Measurements from ENCODE around the gene INPP5A. TPM values are rescaled to one million over a fixed set of nuclear protein-coding genes. Genes with fewer than 3 reads are reported as not detected.

INPP5A gene
- total and polyA plus RNA-seq, 9 of the 15 experiments (the other 6 are each of a cell fraction or from before 2014, with no cell fraction given), result 0.66 to 11.6 (median 7.7) TPM

DNA sequence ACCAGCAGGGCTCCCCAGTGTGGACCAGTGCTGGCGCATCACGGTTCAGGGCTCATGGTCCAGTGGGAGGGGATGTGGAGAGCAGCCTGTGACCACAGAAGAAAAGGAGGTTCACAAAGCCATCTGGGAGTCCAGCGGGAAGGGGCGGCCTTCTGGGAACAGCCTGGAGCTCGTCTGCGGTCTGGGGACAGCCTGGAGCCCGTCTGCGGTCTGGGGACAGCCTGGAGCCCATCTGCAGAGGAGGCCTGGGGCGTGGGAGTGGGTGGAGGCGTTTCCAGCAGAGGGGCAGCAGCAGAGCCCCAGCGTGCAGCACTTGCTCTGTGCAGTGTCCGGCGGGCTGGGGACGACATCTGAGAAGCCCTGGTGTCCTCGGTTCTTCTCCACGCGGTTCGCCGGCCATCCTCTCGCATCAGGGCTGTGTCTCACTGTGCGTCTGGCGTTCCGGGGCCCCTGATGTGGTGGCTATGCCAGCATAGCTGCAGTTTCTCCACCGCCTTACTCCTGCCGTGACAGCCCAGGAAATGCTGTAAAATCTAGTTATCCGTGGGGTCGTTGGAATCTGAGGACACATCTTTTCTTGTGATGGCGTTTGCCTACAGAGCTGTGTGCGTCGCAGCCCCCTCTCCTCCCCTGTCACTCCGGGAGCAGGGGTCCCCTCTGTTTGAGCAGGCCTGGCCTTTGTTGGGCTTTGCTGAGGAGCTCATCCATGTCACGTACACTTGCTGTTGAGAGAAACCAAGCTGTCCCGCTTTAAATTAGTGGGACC, 104.6 kb downstream of the INPP5A start:
- BruUV-seq (replicated peaks), result no TSS peak
- CTCF ChIA-PET (ENCODE audit: low intra/inter-chr PET ratio), result no interaction called here
- TF ChIP-seq, protein P1, sequence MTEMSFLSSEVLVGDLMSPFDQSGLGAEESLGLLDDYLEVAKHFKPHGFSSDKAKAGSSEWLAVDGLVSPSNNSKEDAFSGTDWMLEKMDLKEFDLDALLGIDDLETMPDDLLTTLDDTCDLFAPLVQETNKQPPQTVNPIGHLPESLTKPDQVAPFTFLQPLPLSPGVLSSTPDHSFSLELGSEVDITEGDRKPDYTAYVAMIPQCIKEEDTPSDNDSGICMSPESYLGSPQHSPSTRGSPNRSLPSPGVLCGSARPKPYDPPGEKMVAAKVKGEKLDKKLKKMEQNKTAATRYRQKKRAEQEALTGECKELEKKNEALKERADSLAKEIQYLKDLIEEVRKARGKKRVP (CRISPR knock-in tag; IDR thresholded peaks at IDR 0.05), result no peak
- TF ChIP-seq, protein P2, sequence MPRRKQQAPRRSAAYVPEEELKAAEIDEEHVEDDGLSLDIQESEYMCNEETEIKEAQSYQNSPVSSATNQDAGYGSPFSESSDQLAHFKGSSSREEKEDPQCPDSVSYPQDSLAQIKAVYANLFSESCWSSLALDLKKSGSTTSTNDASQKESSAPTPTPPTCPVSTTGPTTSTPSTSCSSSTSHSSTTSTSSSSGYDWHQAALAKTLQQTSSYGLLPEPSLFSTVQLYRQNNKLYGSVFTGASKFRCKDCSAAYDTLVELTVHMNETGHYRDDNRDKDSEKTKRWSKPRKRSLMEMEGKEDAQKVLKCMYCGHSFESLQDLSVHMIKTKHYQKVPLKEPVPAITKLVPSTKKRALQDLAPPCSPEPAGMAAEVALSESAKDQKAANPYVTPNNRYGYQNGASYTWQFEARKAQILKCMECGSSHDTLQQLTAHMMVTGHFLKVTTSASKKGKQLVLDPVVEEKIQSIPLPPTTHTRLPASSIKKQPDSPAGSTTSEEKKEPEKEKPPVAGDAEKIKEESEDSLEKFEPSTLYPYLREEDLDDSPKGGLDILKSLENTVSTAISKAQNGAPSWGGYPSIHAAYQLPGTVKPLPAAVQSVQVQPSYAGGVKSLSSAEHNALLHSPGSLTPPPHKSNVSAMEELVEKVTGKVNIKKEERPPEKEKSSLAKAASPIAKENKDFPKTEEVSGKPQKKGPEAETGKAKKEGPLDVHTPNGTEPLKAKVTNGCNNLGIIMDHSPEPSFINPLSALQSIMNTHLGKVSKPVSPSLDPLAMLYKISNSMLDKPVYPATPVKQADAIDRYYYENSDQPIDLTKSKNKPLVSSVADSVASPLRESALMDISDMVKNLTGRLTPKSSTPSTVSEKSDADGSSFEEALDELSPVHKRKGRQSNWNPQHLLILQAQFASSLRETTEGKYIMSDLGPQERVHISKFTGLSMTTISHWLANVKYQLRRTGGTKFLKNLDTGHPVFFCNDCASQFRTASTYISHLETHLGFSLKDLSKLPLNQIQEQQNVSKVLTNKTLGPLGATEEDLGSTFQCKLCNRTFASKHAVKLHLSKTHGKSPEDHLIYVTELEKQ (CRISPR knock-in tag; IDR thresholded peaks at IDR 0.05), result no peak
- TF ChIP-seq, protein P3, sequence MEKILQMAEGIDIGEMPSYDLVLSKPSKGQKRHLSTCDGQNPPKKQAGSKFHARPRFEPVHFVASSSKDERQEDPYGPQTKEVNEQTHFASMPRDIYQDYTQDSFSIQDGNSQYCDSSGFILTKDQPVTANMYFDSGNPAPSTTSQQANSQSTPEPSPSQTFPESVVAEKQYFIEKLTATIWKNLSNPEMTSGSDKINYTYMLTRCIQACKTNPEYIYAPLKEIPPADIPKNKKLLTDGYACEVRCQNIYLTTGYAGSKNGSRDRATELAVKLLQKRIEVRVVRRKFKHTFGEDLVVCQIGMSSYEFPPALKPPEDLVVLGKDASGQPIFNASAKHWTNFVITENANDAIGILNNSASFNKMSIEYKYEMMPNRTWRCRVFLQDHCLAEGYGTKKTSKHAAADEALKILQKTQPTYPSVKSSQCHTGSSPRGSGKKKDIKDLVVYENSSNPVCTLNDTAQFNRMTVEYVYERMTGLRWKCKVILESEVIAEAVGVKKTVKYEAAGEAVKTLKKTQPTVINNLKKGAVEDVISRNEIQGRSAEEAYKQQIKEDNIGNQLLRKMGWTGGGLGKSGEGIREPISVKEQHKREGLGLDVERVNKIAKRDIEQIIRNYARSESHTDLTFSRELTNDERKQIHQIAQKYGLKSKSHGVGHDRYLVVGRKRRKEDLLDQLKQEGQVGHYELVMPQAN (IDR thresholded peaks at IDR 0.05; ENCODE audit: borderline replicate concordance), result no peak
- TF ChIP-seq, protein P4, sequence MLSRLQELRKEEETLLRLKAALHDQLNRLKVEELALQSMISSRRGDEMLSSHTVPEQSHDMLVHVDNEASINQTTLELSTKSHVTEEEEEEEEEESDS (CRISPR knock-in tag; IDR thresholded peaks at IDR 0.05), result no peak
- TF ChIP-seq ZFPM2 (CRISPR knock-in tag; IDR thresholded peaks at IDR 0.05) (no peak), STAT5A (IDR thresholded peaks at IDR 0.05; ENCODE audit: borderline replicate concordance, low read length) (no peak), SRSF9 (IDR thresholded peaks at IDR 0.05; ENCODE audit: borderline replicate concordance, low read depth, low read length) (no peak), GTF2A2 (tag; IDR thresholded peaks at IDR 0.05) (no peak), ZNF232 (CRISPR knock-in tag; IDR thresholded peaks at IDR 0.05) (no peak)
- TF ChIP-seq, protein P5, sequence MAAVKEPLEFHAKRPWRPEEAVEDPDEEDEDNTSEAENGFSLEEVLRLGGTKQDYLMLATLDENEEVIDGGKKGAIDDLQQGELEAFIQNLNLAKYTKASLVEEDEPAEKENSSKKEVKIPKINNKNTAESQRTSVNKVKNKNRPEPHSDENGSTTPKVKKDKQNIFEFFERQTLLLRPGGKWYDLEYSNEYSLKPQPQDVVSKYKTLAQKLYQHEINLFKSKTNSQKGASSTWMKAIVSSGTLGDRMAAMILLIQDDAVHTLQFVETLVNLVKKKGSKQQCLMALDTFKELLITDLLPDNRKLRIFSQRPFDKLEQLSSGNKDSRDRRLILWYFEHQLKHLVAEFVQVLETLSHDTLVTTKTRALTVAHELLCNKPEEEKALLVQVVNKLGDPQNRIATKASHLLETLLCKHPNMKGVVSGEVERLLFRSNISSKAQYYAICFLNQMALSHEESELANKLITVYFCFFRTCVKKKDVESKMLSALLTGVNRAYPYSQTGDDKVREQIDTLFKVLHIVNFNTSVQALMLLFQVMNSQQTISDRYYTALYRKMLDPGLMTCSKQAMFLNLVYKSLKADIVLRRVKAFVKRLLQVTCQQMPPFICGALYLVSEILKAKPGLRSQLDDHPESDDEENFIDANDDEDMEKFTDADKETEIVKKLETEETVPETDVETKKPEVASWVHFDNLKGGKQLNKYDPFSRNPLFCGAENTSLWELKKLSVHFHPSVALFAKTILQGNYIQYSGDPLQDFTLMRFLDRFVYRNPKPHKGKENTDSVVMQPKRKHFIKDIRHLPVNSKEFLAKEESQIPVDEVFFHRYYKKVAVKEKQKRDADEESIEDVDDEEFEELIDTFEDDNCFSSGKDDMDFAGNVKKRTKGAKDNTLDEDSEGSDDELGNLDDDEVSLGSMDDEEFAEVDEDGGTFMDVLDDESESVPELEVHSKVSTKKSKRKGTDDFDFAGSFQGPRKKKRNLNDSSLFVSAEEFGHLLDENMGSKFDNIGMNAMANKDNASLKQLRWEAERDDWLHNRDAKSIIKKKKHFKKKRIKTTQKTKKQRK (IDR thresholded peaks at IDR 0.05; ENCODE audit: borderline replicate concordance, low read depth, low read length), result no peak

More for the DNA sequence above, 104.6 kb downstream of the INPP5A start:
- no peaks in the 10 kb centered on the region for H3K9me1 ChIP-seq (ENCODE audit: control insufficient read depth, insufficient read depth, low read length)
- ATAC-seq (no peak), FAIRE-seq (no peak), DNase-seq (ENCODE audit: extremely low read depth in 1 of 4, low spot score in 3 of 4) (no peak)
- H2AFZ ChIP-seq (ENCODE audit: low read depth, low read length), result no peak overlapping the region
- H3K4me3 ChIP-seq, result no peak overlapping the region
- H3K4me2 ChIP-seq (ENCODE audit: insufficient read depth, low read length), result no peak overlapping the region
- peaks cover 0 to 23% of the 10 kb centered on the region in 2 experiments; a peak in 2 of 5 replicates for H3K27me3 ChIP-seq (ENCODE audit: control insufficient read depth in 2 of 2, insufficient read depth in 2 of 2, low read length in 2 of 2)
- H3K36me3 ChIP-seq (ENCODE audit: control insufficient read depth, insufficient read depth, low read length), result no peaks in the 10 kb centered on the region
- POLR2A ChIA-PET, result no interaction called here
- no peak overlapping the region for H3K27ac ChIP-seq (ENCODE audit: extremely low read depth, low read depth, low read length)
- peaks cover 9% of the 10 kb centered on the region; the same call in 1 of the 2 replicates for H4K20me1 ChIP-seq (replicated peaks; ENCODE audit: control insufficient read depth, insufficient read depth, low read length)
- WGBS (ENCODE audit: insufficient coverage, low coverage, missing lambda C conversion rate), result 27% methylated on average over 21 of the region's 33 CpGs
- no peaks in the 10 kb centered on the region for H3K9me3 ChIP-seq (replicated peaks; ENCODE audit: control insufficient read depth, insufficient read depth, low read depth, low read length)
- peaks cover 0 to 4% of the 10 kb centered on the region in 2 experiments; a peak in 2 of 5 replicates for H3K4me1 ChIP-seq (replicated peaks in 1 of 2; ENCODE audit: control insufficient read depth in 2 of 2, insufficient read depth in 2 of 2, low read length in 2 of 2)
- no peak overlapping the region; a peak in 1 of 4 replicates for H3K9ac ChIP-seq (ENCODE audit: insufficient read depth in 1 of 2, low read depth in 2 of 2, low read length in 2 of 2)
- intact Hi-C loops (cut with micrococcal nuclease) (no loop called here), in situ Hi-C loops (cut with MboI) (no loop called here)
- no peaks in the 10 kb centered on the region for H3K79me2 ChIP-seq (ENCODE audit: control insufficient read depth, insufficient read depth, low read length)

All from K562 (cell line).